Measurements from ENCODE around the gene AHI1. TPM values are rescaled to one million over a fixed set of nuclear protein-coding genes. Genes with fewer than 3 reads are reported as not detected.

Gene AHI1
- total and polyA plus RNA-seq, 10 of the 15 experiments (the other 5 are each of a cell fraction or from before 2014, with no cell fraction given), result 3.2 to 9.5 (median 4.6) TPM

DNA sequence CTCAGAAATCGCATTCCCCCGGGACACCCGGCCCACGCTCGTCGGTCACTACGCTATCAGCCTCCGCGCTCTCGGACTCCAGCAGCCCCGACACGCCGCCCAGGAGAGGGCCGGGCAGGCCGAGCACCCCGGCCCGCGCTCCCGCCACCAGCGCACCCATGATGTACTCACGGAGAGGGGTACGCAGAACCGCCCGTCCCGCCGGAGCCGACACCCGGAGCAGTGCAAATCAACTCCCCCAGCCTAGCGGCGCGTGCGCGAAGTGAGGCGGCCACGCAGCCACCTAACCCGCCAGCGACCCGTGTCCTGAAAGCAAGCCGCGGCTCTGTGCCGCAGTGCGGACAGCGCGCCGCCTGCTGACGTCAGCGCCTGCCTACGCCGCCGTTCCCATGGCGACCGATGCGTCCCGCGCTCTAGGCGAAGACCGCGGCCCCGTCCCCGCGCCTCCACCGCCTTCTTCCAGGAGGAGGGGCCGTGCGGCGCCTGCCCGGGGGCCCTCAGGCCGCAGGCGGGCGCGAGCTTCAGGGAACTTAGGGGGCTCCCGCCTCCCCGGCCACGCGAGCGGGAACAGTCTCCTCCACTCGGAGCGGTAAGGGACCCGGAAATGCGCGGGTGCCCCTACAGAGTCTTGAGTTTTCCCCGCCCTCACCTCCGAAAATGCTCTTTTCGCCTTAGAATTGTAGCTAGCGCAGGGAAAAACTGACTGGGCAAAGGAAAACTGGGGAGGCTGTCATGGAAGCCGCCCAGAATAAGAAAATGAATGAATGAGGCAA, at the start of gene AHI1 (continued):
- TF ChIP-seq, protein P1, sequence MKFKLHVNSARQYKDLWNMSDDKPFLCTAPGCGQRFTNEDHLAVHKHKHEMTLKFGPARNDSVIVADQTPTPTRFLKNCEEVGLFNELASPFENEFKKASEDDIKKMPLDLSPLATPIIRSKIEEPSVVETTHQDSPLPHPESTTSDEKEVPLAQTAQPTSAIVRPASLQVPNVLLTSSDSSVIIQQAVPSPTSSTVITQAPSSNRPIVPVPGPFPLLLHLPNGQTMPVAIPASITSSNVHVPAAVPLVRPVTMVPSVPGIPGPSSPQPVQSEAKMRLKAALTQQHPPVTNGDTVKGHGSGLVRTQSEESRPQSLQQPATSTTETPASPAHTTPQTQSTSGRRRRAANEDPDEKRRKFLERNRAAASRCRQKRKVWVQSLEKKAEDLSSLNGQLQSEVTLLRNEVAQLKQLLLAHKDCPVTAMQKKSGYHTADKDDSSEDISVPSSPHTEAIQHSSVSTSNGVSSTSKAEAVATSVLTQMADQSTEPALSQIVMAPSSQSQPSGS (IDR thresholded peaks at IDR 0.05; ENCODE audit: low read length), result no peak
- no peak for TF ChIP-seq FOS (IDR thresholded peaks at IDR 0.05; ENCODE audit: borderline replicate concordance, extremely low read depth, insufficient read length)
- TF ChIP-seq MYC (IDR thresholded peaks at IDR 0.05; ENCODE audit: insufficient read depth, insufficient read length, insufficient replicate concordance, low read length, severe bottlenecking), result no peak
- no peak for TF ChIP-seq GABPA (IDR thresholded peaks at IDR 0.05; ENCODE audit: low read depth)
- no peak for TF ChIP-seq ZNF217 (IDR thresholded peaks at IDR 0.05)
- TF ChIP-seq BACH1 (IDR thresholded peaks at IDR 0.05; ENCODE audit: borderline replicate concordance), result peak; percentile 76
- TF ChIP-seq, protein P2, sequence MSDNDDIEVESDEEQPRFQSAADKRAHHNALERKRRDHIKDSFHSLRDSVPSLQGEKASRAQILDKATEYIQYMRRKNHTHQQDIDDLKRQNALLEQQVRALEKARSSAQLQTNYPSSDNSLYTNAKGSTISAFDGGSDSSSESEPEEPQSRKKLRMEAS (IDR thresholded peaks at IDR 0.05; ENCODE audit: low read depth, low read length), result peak; percentile 52; the same call in 1 of the 2 replicates
- TF ChIP-seq, protein P3, sequence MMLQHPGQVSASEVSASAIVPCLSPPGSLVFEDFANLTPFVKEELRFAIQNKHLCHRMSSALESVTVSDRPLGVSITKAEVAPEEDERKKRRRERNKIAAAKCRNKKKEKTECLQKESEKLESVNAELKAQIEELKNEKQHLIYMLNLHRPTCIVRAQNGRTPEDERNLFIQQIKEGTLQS (IDR thresholded peaks at IDR 0.05; ENCODE audit: borderline replicate concordance, extremely low read depth, low read depth, low read length), result 0 out of 2 replicates have a peak, but pooled peaks have one; percentile 1
- peak; percentile 84 for TF ChIP-seq IKZF1 (conservative IDR thresholded peaks at IDR 0.05)
- peak; percentile 41 for TF ChIP-seq RUNX3 (IDR thresholded peaks at IDR 0.05; ENCODE audit: low read length)
- peak; percentile 36; the same call in 1 of the 2 replicates for TF ChIP-seq NRF1 (conservative IDR thresholded peaks at IDR 0.05; ENCODE audit: low read depth, low read length)
- TF ChIP-seq ZSCAN29 (IDR thresholded peaks at IDR 0.05), result 0 out of 2 replicates have a peak, but pooled peaks have one; percentile 62
- TF ChIP-seq, protein P4, sequence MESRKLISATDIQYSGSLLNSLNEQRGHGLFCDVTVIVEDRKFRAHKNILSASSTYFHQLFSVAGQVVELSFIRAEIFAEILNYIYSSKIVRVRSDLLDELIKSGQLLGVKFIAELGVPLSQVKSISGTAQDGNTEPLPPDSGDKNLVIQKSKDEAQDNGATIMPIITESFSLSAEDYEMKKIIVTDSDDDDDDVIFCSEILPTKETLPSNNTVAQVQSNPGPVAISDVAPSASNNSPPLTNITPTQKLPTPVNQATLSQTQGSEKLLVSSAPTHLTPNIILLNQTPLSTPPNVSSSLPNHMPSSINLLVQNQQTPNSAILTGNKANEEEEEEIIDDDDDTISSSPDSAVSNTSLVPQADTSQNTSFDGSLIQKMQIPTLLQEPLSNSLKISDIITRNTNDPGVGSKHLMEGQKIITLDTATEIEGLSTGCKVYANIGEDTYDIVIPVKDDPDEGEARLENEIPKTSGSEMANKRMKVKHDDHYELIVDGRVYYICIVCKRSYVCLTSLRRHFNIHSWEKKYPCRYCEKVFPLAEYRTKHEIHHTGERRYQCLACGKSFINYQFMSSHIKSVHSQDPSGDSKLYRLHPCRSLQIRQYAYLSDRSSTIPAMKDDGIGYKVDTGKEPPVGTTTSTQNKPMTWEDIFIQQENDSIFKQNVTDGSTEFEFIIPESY (IDR thresholded peaks at IDR 0.05), result no peak
- peak; percentile 96 for TF ChIP-seq POLR2A (IDR thresholded peaks at IDR 0.05; ENCODE audit: low read depth, low read length)
- 0 out of 2 replicates have a peak, but pooled peaks have one; percentile 13 for TF ChIP-seq TCF12 (IDR thresholded peaks at IDR 0.05; ENCODE audit: low read depth, low read length)
- peak; percentile 57 to 89; a peak in 3 of 4 replicates for TF ChIP-seq BHLHE40 (IDR thresholded peaks at IDR 0.05; ENCODE audit: borderline replicate concordance in 1 of 2, low read depth in 2 of 2, low read length in 1 of 2)
- TF ChIP-seq ZNF384 (IDR thresholded peaks at IDR 0.05; ENCODE audit: borderline replicate concordance, low read depth, low read length), result no peak
- TF ChIP-seq, protein P5, sequence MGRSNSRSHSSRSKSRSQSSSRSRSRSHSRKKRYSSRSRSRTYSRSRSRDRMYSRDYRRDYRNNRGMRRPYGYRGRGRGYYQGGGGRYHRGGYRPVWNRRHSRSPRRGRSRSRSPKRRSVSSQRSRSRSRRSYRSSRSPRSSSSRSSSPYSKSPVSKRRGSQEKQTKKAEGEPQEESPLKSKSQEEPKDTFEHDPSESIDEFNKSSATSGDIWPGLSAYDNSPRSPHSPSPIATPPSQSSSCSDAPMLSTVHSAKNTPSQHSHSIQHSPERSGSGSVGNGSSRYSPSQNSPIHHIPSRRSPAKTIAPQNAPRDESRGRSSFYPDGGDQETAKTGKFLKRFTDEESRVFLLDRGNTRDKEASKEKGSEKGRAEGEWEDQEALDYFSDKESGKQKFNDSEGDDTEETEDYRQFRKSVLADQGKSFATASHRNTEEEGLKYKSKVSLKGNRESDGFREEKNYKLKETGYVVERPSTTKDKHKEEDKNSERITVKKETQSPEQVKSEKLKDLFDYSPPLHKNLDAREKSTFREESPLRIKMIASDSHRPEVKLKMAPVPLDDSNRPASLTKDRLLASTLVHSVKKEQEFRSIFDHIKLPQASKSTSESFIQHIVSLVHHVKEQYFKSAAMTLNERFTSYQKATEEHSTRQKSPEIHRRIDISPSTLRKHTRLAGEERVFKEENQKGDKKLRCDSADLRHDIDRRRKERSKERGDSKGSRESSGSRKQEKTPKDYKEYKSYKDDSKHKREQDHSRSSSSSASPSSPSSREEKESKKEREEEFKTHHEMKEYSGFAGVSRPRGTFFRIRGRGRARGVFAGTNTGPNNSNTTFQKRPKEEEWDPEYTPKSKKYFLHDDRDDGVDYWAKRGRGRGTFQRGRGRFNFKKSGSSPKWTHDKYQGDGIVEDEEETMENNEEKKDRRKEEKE (IDR thresholded peaks at IDR 0.05), result no peak
- TF ChIP-seq EED (IDR thresholded peaks at IDR 0.05; ENCODE audit: low read depth), result peak; percentile 32; the same call in 1 of the 2 replicates
- TF ChIP-seq CHD1 (IDR thresholded peaks at IDR 0.05; ENCODE audit: low read depth, low read length), result no peak
- no peak; the same call in 1 of the 2 replicates for TF ChIP-seq ZNF207 (IDR thresholded peaks at IDR 0.05; ENCODE audit: borderline replicate concordance)
- TF ChIP-seq EP300 (IDR thresholded peaks at IDR 0.05; ENCODE audit: borderline replicate concordance in 1 of 2, control insufficient read depth in 1 of 2, low read depth in 2 of 2, low read length in 2 of 2), result peak in 1 of 2 experiments; percentile 40; a peak in 1 of 4 replicates

Measured in GM12878 (cell line).